K562 (cell line): ENCODE measurements around the gene CD4. TPM values are rescaled to one million over a fixed set of nuclear protein-coding genes. Genes with fewer than 3 reads are reported as not detected.
A peak's percentile ranks its signal among the peaks of the same experiment; 100 is the strongest.

Source experiments
- ATAC-seq: fragments of 200-7000 bp; cut with Tn5 transposase; 3 replicates; pipeline ENCODE4 v1.9.1; 2020; ENCODE audit warnings: moderate library complexity
- BruUV-seq: library from RNA; stranded (reverse); fragments of 400-500 nt; replicated peaks from 2 replicates; lab custom pipeline; 2021; lab: Mats Ljungman, UMichigan
- CTCF ChIA-PET: fragments of 300-600 bp; formaldehyde crosslinking; extraction: SDS; loops from one replicate; lab custom pipeline; 2021; ENCODE audit warnings: low intra/inter-chr PET ratio; lab: Yijun Ruan, JAX
- POLR2A ChIA-PET: fragments of 300-600, 350-650 bp; sonication (Branson Sonifier 250); formaldehyde crosslinking; extraction: SDS; loops from one replicate; lab custom pipeline; 2021; ENCODE audit warnings: antibody characterized with exemption, inconsistent platforms; lab: Yijun Ruan, JAX
- DNase-seq, 4 experiments: peaks; one replicate each; pipeline versions ENCODE4 v3.0.0 to v3.0.0-alpha.2; 2011 to 2018; ENCODE audit warnings: low spot score in 3 of 4, mixed read lengths in 3 of 4; ENCODE audit errors: extremely low read depth in 1 of 4
- FAIRE-seq: peaks from 2 replicates; lab custom pipeline; 2011; peaks lifted over from hg19 to GRCh38; lab: Jason Lieb, UNC
- H2AFZ ChIP-seq: 2 replicates; pipeline ENCODE4 v1.6.0; 2011; ENCODE audit warnings: low read depth, low read length, control low read depth, inconsistent platforms
- H3K27ac ChIP-seq: fragments of 200-600 bp; 3 replicates; pipeline ENCODE4 v1.8.0; 2011; ENCODE audit warnings: low read depth, mild to moderate bottlenecking, control low read depth, inconsistent platforms, low read length, moderate library complexity, mixed read lengths; ENCODE audit errors: extremely low read depth
- H3K27me3 ChIP-seq, 2 experiments: fragments of 300-600 bp in 1 of 2; 2 replicates in 1 of 2; 3 replicates in 1 of 2; pipeline versions ENCODE4 v1.6.0 to v1.8.0; 2011; ENCODE audit warnings: inconsistent platforms in 2 of 2, low read length in 2 of 2, mild to moderate bottlenecking in 1 of 2, mixed read lengths in 1 of 2, moderate library complexity in 1 of 2; ENCODE audit not compliant: control insufficient read depth in 2 of 2, insufficient read depth in 2 of 2
- H3K36me3 ChIP-seq: fragments of 300-600 bp; 3 replicates; pipeline ENCODE4 v1.8.0; 2011; ENCODE audit warnings: mild to moderate bottlenecking, low read length, inconsistent platforms; ENCODE audit not compliant: control insufficient read depth, insufficient read depth
- H3K4me1 ChIP-seq, 2 experiments: fragments of 200-600 bp in 1 of 2; replicated peaks in 1 of 2; 2 replicates in 1 of 2; 3 replicates in 1 of 2; pipeline versions ENCODE4 v1.5.1 to v1.8.0; 2011; ENCODE audit warnings: inconsistent platforms in 2 of 2, low read length in 2 of 2, mild to moderate bottlenecking in 1 of 2, mixed read lengths in 1 of 2, moderate library complexity in 1 of 2; ENCODE audit not compliant: control insufficient read depth in 2 of 2, insufficient read depth in 2 of 2
- H3K4me2 ChIP-seq: 2 replicates; pipeline ENCODE4 v1.6.1; 2011; ENCODE audit warnings: low read length, control low read depth, inconsistent platforms, mixed read lengths; ENCODE audit not compliant: insufficient read depth
- H3K4me3 ChIP-seq: fragments of 200-600 bp; sonication (generic), shearing (Covaris generic); 2 replicates; pipeline ENCODE4 v1.5.1; 2016; ENCODE audit warnings: control low read depth, inconsistent platforms
- H3K79me2 ChIP-seq: fragments of 200-600 bp; 3 replicates; pipeline ENCODE4 v1.8.0; 2011; ENCODE audit warnings: low read length, inconsistent platforms; ENCODE audit not compliant: control insufficient read depth, insufficient read depth
- H3K9ac ChIP-seq, 2 experiments: 2 replicates each; pipeline versions ENCODE4 v1.6.0 to v1.6.1; 2011; ENCODE audit warnings: low read depth in 2 of 2, low read length in 2 of 2, control low read depth in 1 of 2, inconsistent platforms in 1 of 2, mild to moderate bottlenecking in 1 of 2, mixed read lengths in 1 of 2; ENCODE audit not compliant: insufficient read depth in 1 of 2
- H3K9me1 ChIP-seq: one replicate; pipeline ENCODE4 v1.6.0; 2011; ENCODE audit warnings: inconsistent platforms, mild to moderate bottlenecking, low read length, moderate library complexity; ENCODE audit not compliant: control insufficient read depth, insufficient read depth
- H3K9me3 ChIP-seq: replicated peaks from 2 replicates; pipeline ENCODE4 v1.5.1; 2011; ENCODE audit warnings: low read depth, low read length, inconsistent platforms; ENCODE audit not compliant: control insufficient read depth, insufficient read depth
- H4K20me1 ChIP-seq: replicated peaks from 2 replicates; pipeline ENCODE4 v1.6.1; 2011; ENCODE audit warnings: low read length, inconsistent platforms, mixed read lengths; ENCODE audit not compliant: control insufficient read depth, insufficient read depth
- BACH1 ChIP-seq: fragments of 200-800 bp; sonication (Bioruptor generic); IDR thresholded peaks from 2 replicates; pipeline ENCODE4 v1.6.1; 2016; ENCODE audit warnings: missing genetic modification characterization, missing compliant biosample characterization
- CSDE1 ChIP-seq, 2 experiments: fragments of 450-650 bp; IDR thresholded peaks; 2 replicates each; pipeline ENCODE4 v1.6.1; 2016; ENCODE audit warnings: mild to moderate bottlenecking in 1 of 2
- GATA2 ChIP-seq: sonication (generic); formaldehyde crosslinking; IDR thresholded peaks from 2 replicates; pipeline ENCODE4 v1.4.0; 2020; ENCODE audit warnings: mild to moderate bottlenecking, missing genetic modification reagents
- POLR2AphosphoS2 ChIP-seq: IDR thresholded peaks from 2 replicates; pipeline ENCODE4 v1.6.1; 2012; ENCODE audit warnings: low read length, improper control_type of control experiment
- SP2 ChIP-seq: IDR thresholded peaks from 2 replicates; pipeline ENCODE4 v1.6.1; 2011; ENCODE audit warnings: mild to moderate bottlenecking, low read depth, low read length, moderate library complexity; ENCODE audit not compliant: poor library complexity, severe bottlenecking; ENCODE audit errors: extremely low read depth
- XRCC5 ChIP-seq: fragments of 200-400 bp; formaldehyde crosslinking; IDR thresholded peaks from 2 replicates; pipeline ENCODE4 v1.6.1; 2017; ENCODE audit warnings: low read depth, mild to moderate bottlenecking, low read length
- YY1 ChIP-seq, 3 experiments: IDR thresholded peaks; 2 replicates each; pipeline ENCODE4 v1.6.1; 2011; ENCODE audit warnings: low read length in 2 of 3, mild to moderate bottlenecking in 2 of 3, moderate library complexity in 2 of 3, borderline replicate concordance in 1 of 3, control low read depth in 1 of 3, low read depth in 1 of 3; ENCODE audit not compliant: insufficient read depth in 3 of 3, insufficient replicate concordance in 2 of 3, control insufficient read depth in 1 of 3, insufficient read length in 1 of 3; ENCODE audit errors: extremely low read depth in 1 of 3
- WGBS: fragments of 100-300 bp; shearing (Covaris generic); methylation state at CpG from one replicate; pipeline ENCODE4 v1.1.6; 2016; ENCODE audit warnings: low coverage, mixed read lengths; ENCODE audit not compliant: insufficient coverage; ENCODE audit errors: missing lambda C conversion rate; 5-methylcytosine and 5-hydroxymethylcytosine counted together
- in situ Hi-C: fragments of 300-500 bp; cut with MboI; formaldehyde crosslinking; loops from 4 replicates; pipeline ENCODE4 v1.15.0; 2018; ENCODE audit warnings: inconsistent platforms, mixed read lengths
- intact Hi-C: fragments of 100-400 bp; cut with micrococcal nuclease; formaldehyde crosslinking; loops from 2 replicates; pipeline ENCODE4 v1.14.2; 2022
- polyA plus RNA-seq, 8 experiments: library from polyadenylated mRNA; depleted of rRNA in 4 of 8; stranded (reverse) in 5 of 8; unstranded in 3 of 8; fragments of >200 nt; fragmentation: Nextera tagmentation in 2 of 8; fragmentation: Illumina TruSeq in 1 of 8; extraction: Ambion mirVana in 2 of 8; extraction: Trizol in 1 of 8; gene quantifications; 2 replicates each; pipeline versions ENCODE4 v1.2.1 to v1.2.3, GENCODE V29; 2011 to 2014; ENCODE audit warnings: inconsistent platforms in 1 of 8, missing spikeins in 1 of 8
- total RNA-seq, 7 experiments: library from RNA; depleted of rRNA in 6 of 7; stranded (reverse); fragments of >200 nt in 6 of 7; fragmentation: Illumina TruSeq in 2 of 7; extraction: Trizol in 2 of 7; gene quantifications; 2 replicates each; pipeline versions ENCODE4 v1.2.1 to v1.2.3, GENCODE V29; 2011 to 2021; ENCODE audit warnings: low replicate concordance in 1 of 7
- TF ChIP-seq, protein P1 (sequence below): fragments of 250-450 bp; sonication (Bioruptor Pico); IDR thresholded peaks from 2 replicates; pipeline ENCODE4 v1.4.0; 2020; ENCODE audit warnings: mild to moderate bottlenecking, moderate library complexity, borderline replicate concordance
- TF ChIP-seq, protein P2 (sequence below): fragments of 450-650 bp; IDR thresholded peaks from 2 replicates; pipeline ENCODE4 v1.6.1; 2017; ENCODE audit warnings: mild to moderate bottlenecking, moderate library complexity

The CD4 gene
- total and polyA plus RNA-seq, 9 of the 15 experiments (the other 6 are each of a cell fraction or from before 2014, with no cell fraction given), result 0.06 to 0.27 (median 0.09) TPM; not detected in 5

GRCh38 chr12:6790496-6791150 lies 1.3 kb downstream of the CD4 start:
- intact Hi-C loops, result no loop called here
- ATAC-seq, result no peak
- TF ChIP-seq YY1 (IDR thresholded peaks at IDR 0.05; ENCODE audit: borderline replicate concordance in 1 of 3, control insufficient read depth in 1 of 3, extremely low read depth in 1 of 3, insufficient read depth in 3 of 3, insufficient read length in 1 of 3, insufficient replicate concordance in 2 of 3, low read depth in 1 of 3, low read length in 2 of 3), result peak in 2 of 3 experiments; percentile 36 to 82
- no peak for TF ChIP-seq POLR2AphosphoS2
- POLR2A ChIA-PET, result interaction anchor here (0.6 kb wide), 2 partner anchors 38 to 119 kb away, joined by 3 to 4 read pairs; no protein-coding TSS in a partner anchor
- H3K4me2 ChIP-seq, result no peak overlapping the region
- H4K20me1 ChIP-seq, result no peaks in the 10 kb centered on the region
- no peak for DNase-seq
- CTCF ChIA-PET, result no interaction called here
- 55% methylated on average over 12 of the region's 12 CpGs for WGBS
- no TSS peak for BruUV-seq
- peak overlapping the region; percentile 74 for H2AFZ ChIP-seq
- no peaks in the 10 kb centered on the region for H3K9me1 ChIP-seq
- H3K36me3 ChIP-seq, result no peaks in the 10 kb centered on the region
- H3K4me1 ChIP-seq, result peaks cover 4 to 11% of the 10 kb centered on the region in 2 experiments; a peak in 3 of 5 replicates
- no peaks in the 10 kb centered on the region for H3K9me3 ChIP-seq
- FAIRE-seq, result no peak
- no peak overlapping the region for H3K4me3 ChIP-seq
- no peaks in the 10 kb centered on the region for H3K79me2 ChIP-seq
- no peaks in the 10 kb centered on the region for H3K27me3 ChIP-seq
- in situ Hi-C loops, result no loop called here
- H3K27ac ChIP-seq, result no peak overlapping the region
- H3K9ac ChIP-seq, result no peak overlapping the region

- 68% methylated on average over 8 of the region's 13 CpGs for WGBS
- ChIA-PET CTCF (no interaction called here), POLR2A (interaction anchor here (0.8 to 1.2 kb wide), 3 partner anchors 20 to 178 kb away, joined by 3 to 4 read pairs (median 3); partner anchors contain the start of genes C12orf57, LAG3 and RNU7-1)
- no peaks in the 10 kb centered on the region for H3K9me3 ChIP-seq
- H4K20me1 ChIP-seq, result no peaks in the 10 kb centered on the region
- no peak overlapping the region; a peak in 1 of 4 replicates for H3K9ac ChIP-seq
- no peak overlapping the region for H3K4me2 ChIP-seq
- no peaks in the 10 kb centered on the region for H3K9me1 ChIP-seq
- no peak overlapping the region for H3K27ac ChIP-seq
- FAIRE-seq, result no peak
- no TSS peak for BruUV-seq
- no peak overlapping the region for H3K4me3 ChIP-seq
- H3K36me3 ChIP-seq, result no peaks in the 10 kb centered on the region
- no peaks in the 10 kb centered on the region for H3K27me3 ChIP-seq
- H3K4me1 ChIP-seq, result peaks cover 0 to 11% of the 10 kb centered on the region in 2 experiments; a peak in 2 of 5 replicates
- ATAC-seq, result no peak
- in situ Hi-C loops (no loop called here), intact Hi-C loops (no loop called here)
- H2AFZ ChIP-seq, result peak overlapping the region; percentile 59; the same call in 1 of the 2 replicates
- H3K79me2 ChIP-seq, result no peaks in the 10 kb centered on the region
- no peak for DNase-seq
- TF ChIP-seq CSDE1 (IDR thresholded peaks at IDR 0.05), result no peak
- TF ChIP-seq GATA2 (CRISPR knock-in tag), result no peak
- no peak for TF ChIP-seq SP2
- TF ChIP-seq, protein P1, sequence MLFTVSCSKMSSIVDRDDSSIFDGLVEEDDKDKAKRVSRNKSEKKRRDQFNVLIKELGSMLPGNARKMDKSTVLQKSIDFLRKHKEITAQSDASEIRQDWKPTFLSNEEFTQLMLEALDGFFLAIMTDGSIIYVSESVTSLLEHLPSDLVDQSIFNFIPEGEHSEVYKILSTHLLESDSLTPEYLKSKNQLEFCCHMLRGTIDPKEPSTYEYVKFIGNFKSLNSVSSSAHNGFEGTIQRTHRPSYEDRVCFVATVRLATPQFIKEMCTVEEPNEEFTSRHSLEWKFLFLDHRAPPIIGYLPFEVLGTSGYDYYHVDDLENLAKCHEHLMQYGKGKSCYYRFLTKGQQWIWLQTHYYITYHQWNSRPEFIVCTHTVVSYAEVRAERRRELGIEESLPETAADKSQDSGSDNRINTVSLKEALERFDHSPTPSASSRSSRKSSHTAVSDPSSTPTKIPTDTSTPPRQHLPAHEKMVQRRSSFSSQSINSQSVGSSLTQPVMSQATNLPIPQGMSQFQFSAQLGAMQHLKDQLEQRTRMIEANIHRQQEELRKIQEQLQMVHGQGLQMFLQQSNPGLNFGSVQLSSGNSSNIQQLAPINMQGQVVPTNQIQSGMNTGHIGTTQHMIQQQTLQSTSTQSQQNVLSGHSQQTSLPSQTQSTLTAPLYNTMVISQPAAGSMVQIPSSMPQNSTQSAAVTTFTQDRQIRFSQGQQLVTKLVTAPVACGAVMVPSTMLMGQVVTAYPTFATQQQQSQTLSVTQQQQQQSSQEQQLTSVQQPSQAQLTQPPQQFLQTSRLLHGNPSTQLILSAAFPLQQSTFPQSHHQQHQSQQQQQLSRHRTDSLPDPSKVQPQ (CRISPR knock-in tag), result no peak
- no peak for TF ChIP-seq XRCC5
- no peak for TF ChIP-seq BACH1 (tag)
- TF ChIP-seq, protein P2, sequence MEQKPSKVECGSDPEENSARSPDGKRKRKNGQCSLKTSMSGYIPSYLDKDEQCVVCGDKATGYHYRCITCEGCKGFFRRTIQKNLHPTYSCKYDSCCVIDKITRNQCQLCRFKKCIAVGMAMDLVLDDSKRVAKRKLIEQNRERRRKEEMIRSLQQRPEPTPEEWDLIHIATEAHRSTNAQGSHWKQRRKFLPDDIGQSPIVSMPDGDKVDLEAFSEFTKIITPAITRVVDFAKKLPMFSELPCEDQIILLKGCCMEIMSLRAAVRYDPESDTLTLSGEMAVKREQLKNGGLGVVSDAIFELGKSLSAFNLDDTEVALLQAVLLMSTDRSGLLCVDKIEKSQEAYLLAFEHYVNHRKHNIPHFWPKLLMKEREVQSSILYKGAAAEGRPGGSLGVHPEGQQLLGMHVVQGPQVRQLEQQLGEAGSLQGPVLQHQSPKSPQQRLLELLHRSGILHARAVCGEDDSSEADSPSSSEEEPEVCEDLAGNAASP, result no peak
These were observed 2.7 kb downstream of the CD4 start for GRCh38 chr12:6791931-6792520.
